PC-9 (cell line): Measurements from ENCODE around the gene FAHD1.

ENCODE experiments used
- CTCF ChIP-seq: fragments of 200-600 bp; sonication (generic); conservative IDR thresholded peaks from 2 replicates; pipeline ENCODE4 v1.6.1; 2017; ENCODE audit warnings: mixed run types, antibody characterized with exemption, mild to moderate bottlenecking, moderate library complexity
- EZH2 ChIP-seq: fragments of 200-600 bp; sonication (generic); IDR thresholded peaks from 2 replicates; pipeline ENCODE4 v1.8.0; 2017; ENCODE audit warnings: antibody characterized with exemption, low read depth

GRCh38 chr16:1825864-1826690, 929 bp upstream of the FAHD1 start:
- TF ChIP-seq CTCF, result no peak
- TF ChIP-seq EZH2, result no peak
